Central memory CD8-positive, alpha-beta T cell (primary cell): ENCODE results near the gene MDFIC2.

Experiments
- ATAC-seq: fragments of 150-1000 bp; cut with Tn5 transposase; replicated peaks from 2 replicates; pipeline ENCODE4 v1.10.0; 2022; ENCODE audit warnings: mild to moderate bottlenecking, moderate FRiP score, moderate number of reproducible peaks; ENCODE audit not compliant: poor library complexity, severe bottlenecking; ENCODE audit errors: extremely low read depth
- DNase-seq, 2 donors: peaks; one replicate each; pipeline ENCODE4 v3.0.0; 2021; ENCODE audit warnings: low spot score in 2 of 2
- H3K27ac Mint-ChIP-seq: one replicate; pipeline ENCODE4 v1.8.0; 2022; ENCODE audit warnings: low read depth, mild to moderate bottlenecking, moderate library complexity, mixed read lengths
- H3K27me3 Mint-ChIP-seq: one replicate; pipeline ENCODE4 v1.8.0; 2022; ENCODE audit warnings: mixed read lengths
- H3K36me3 Mint-ChIP-seq: one replicate; pipeline ENCODE4 v1.8.0; 2022; ENCODE audit warnings: mild to moderate bottlenecking, moderate library complexity, mixed read lengths; ENCODE audit not compliant: insufficient read depth
- H3K4me1 Mint-ChIP-seq: one replicate; pipeline ENCODE4 v1.8.0; 2022; ENCODE audit warnings: mixed read lengths
- H3K4me3 Mint-ChIP-seq: one replicate; pipeline ENCODE4 v1.8.0; 2022; ENCODE audit warnings: mild to moderate bottlenecking, moderate library complexity, mixed read lengths
- H3K9me3 Mint-ChIP-seq: one replicate; pipeline ENCODE4 v1.8.0; 2022; ENCODE audit warnings: mixed read lengths

Gene MDFIC2

GRCh38 chr3:70201975-70202374 is 110.5 kb downstream of the MDFIC2 start:
- no peak for DNase-seq
- no peak overlapping the region for H3K27ac Mint-ChIP-seq
- H3K4me3 Mint-ChIP-seq: no peak overlapping the region
- no peak for ATAC-seq
- no peaks in the 10 kb centered on the region for H3K27me3 Mint-ChIP-seq
- peaks cover 12% of the 10 kb centered on the region for H3K9me3 Mint-ChIP-seq
- H3K4me1 Mint-ChIP-seq: no peaks in the 10 kb centered on the region
- H3K36me3 Mint-ChIP-seq: no peaks in the 10 kb centered on the region

GRCh38 chr3:70189884-70190473 is 122.5 kb downstream of the MDFIC2 start:
- no peaks in the 10 kb centered on the region for H3K4me1 Mint-ChIP-seq
- DNase-seq: no peak
- H3K9me3 Mint-ChIP-seq: no peaks in the 10 kb centered on the region
- H3K4me3 Mint-ChIP-seq: no peak overlapping the region
- H3K36me3 Mint-ChIP-seq: no peaks in the 10 kb centered on the region
- ATAC-seq: no peak
- no peak overlapping the region for H3K27ac Mint-ChIP-seq
- H3K27me3 Mint-ChIP-seq: no peaks in the 10 kb centered on the region

GRCh38 chr3:70186221-70186620 is 126.2 kb downstream of the MDFIC2 start:
- H3K4me1 Mint-ChIP-seq: no peaks in the 10 kb centered on the region
- no peak for DNase-seq
- H3K27me3 Mint-ChIP-seq: no peaks in the 10 kb centered on the region

GRCh38 chr3:70185661-70186060 is 126.8 kb downstream of the MDFIC2 start:
- ATAC-seq (no peak), DNase-seq (no peak)
- no peak overlapping the region for H3K4me3 Mint-ChIP-seq
- H3K9me3 Mint-ChIP-seq: no peaks in the 10 kb centered on the region
- H3K27ac Mint-ChIP-seq: no peak overlapping the region
- no peaks in the 10 kb centered on the region for H3K4me1 Mint-ChIP-seq
- H3K36me3 Mint-ChIP-seq: no peaks in the 10 kb centered on the region
- no peaks in the 10 kb centered on the region for H3K27me3 Mint-ChIP-seq

More at GRCh38 chr3:70186221-70186620, 126.2 kb downstream of the MDFIC2 start:
- H3K27ac Mint-ChIP-seq: no peak overlapping the region
- no peak for ATAC-seq
- no peaks in the 10 kb centered on the region for H3K9me3 Mint-ChIP-seq
- no peaks in the 10 kb centered on the region for H3K36me3 Mint-ChIP-seq
- no peak overlapping the region for H3K4me3 Mint-ChIP-seq

- ATAC-seq (no peak), DNase-seq (no peak)
- Mint-ChIP-seq H3K4me1 (no peaks in the 10 kb centered on the region), H3K4me3 (no peak overlapping the region), H3K9me3 (no peaks in the 10 kb centered on the region), H3K27me3 (no peaks in the 10 kb centered on the region), H3K36me3 (no peaks in the 10 kb centered on the region), H3K27ac (no peak overlapping the region)
Measured at GRCh38 chr3:70183781-70184504, 128.5 kb downstream of the MDFIC2 start.

GRCh38 chr3:70182166-70182565 is 130.3 kb downstream of the MDFIC2 start:
- ATAC-seq (no peak), DNase-seq (no peak)
- Mint-ChIP-seq H3K36me3 (no peaks in the 10 kb centered on the region), H3K9me3 (no peaks in the 10 kb centered on the region), H3K4me1 (no peaks in the 10 kb centered on the region), H3K27me3 (no peaks in the 10 kb centered on the region), H3K27ac (no peak overlapping the region), H3K4me3 (no peak overlapping the region)

- no peak for ATAC-seq
- no peak overlapping the region for H3K27ac Mint-ChIP-seq
- DNase-seq: no peak
- no peaks in the 10 kb centered on the region for H3K9me3 Mint-ChIP-seq
- H3K4me3 Mint-ChIP-seq: no peak overlapping the region
- H3K36me3 Mint-ChIP-seq: no peaks in the 10 kb centered on the region
- no peaks in the 10 kb centered on the region for H3K4me1 Mint-ChIP-seq
- no peaks in the 10 kb centered on the region for H3K27me3 Mint-ChIP-seq
Measured at GRCh38 chr3:70180664-70181063, 131.8 kb downstream of the MDFIC2 start.

- H3K27ac Mint-ChIP-seq: no peak overlapping the region
- no peaks in the 10 kb centered on the region for H3K4me1 Mint-ChIP-seq
- ATAC-seq: no peak
- H3K9me3 Mint-ChIP-seq: no peaks in the 10 kb centered on the region
- DNase-seq: no peak
- H3K27me3 Mint-ChIP-seq: no peaks in the 10 kb centered on the region
- H3K36me3 Mint-ChIP-seq: no peaks in the 10 kb centered on the region
- H3K4me3 Mint-ChIP-seq: no peak overlapping the region
Measured at GRCh38 chr3:70179111-70179510, 133.3 kb downstream of the MDFIC2 start.

- DNase-seq (no peak), ATAC-seq (no peak)
- H3K4me1 Mint-ChIP-seq: no peaks in the 10 kb centered on the region
- H3K27ac Mint-ChIP-seq: no peak overlapping the region
- no peaks in the 10 kb centered on the region for H3K27me3 Mint-ChIP-seq
- no peaks in the 10 kb centered on the region for H3K36me3 Mint-ChIP-seq
- H3K4me3 Mint-ChIP-seq: no peak overlapping the region
- no peaks in the 10 kb centered on the region for H3K9me3 Mint-ChIP-seq
Measured at GRCh38 chr3:70177881-70178645, 134.4 kb downstream of the MDFIC2 start.

- ATAC-seq: no peak
- no peaks in the 10 kb centered on the region for H3K9me3 Mint-ChIP-seq
- no peaks in the 10 kb centered on the region for H3K36me3 Mint-ChIP-seq
- no peak overlapping the region for H3K27ac Mint-ChIP-seq
- H3K27me3 Mint-ChIP-seq: no peaks in the 10 kb centered on the region
- H3K4me1 Mint-ChIP-seq: no peaks in the 10 kb centered on the region
- H3K4me3 Mint-ChIP-seq: no peak overlapping the region
- DNase-seq: no peak
Measured at GRCh38 chr3:70176224-70176623, 136.2 kb downstream of the MDFIC2 start.

- no peak for ATAC-seq
- Mint-ChIP-seq H3K4me1 (no peaks in the 10 kb centered on the region), H3K4me3 (no peak overlapping the region), H3K9me3 (no peaks in the 10 kb centered on the region), H3K27ac (no peak overlapping the region), H3K36me3 (no peaks in the 10 kb centered on the region), H3K27me3 (no peaks in the 10 kb centered on the region)
- DNase-seq: no peak
Measured at GRCh38 chr3:70156808-70157207, 155.6 kb downstream of the MDFIC2 start.

GRCh38 chr3:70150599-70150998 is 161.8 kb downstream of the MDFIC2 start:
- DNase-seq (no peak), ATAC-seq (no peak)
- Mint-ChIP-seq H3K27me3 (no peaks in the 10 kb centered on the region), H3K27ac (no peak overlapping the region), H3K4me3 (no peak overlapping the region), H3K4me1 (no peaks in the 10 kb centered on the region), H3K9me3 (peaks cover 3% of the 10 kb centered on the region), H3K36me3 (no peaks in the 10 kb centered on the region)
